Upper lobe of right lung (tissue), 1 donor: ENCODE data around the gene ROBO2. TPM values are rescaled to one million over a fixed set of nuclear protein-coding genes. Genes with fewer than 3 reads are reported as not detected.
"Not testable (repeated sequence)": the region's sequence is repeated elsewhere in the genome, so short reads cannot be mapped to it uniquely, and the experiment has no call there.

ENCODE experiments used
- ATAC-seq: fragments of 200-7000 bp; cut with Tn5 transposase; one replicate; pipeline ENCODE4 v1.9.1; 2020; ENCODE audit warnings: mild to moderate bottlenecking, moderate library complexity
- DNase-seq: peaks from one replicate; pipeline ENCODE4 v3.0.0-alpha.2; 2020
- H3K27ac ChIP-seq: fragments of 200-600 bp; one replicate; pipeline ENCODE4 v1.8.0; 2022
- H3K27me3 ChIP-seq: fragments of 200-600 bp; one replicate; pipeline ENCODE4 v1.8.0; 2022; ENCODE audit warnings: mild to moderate bottlenecking
- H3K36me3 ChIP-seq: fragments of 200-600 bp; one replicate; pipeline ENCODE4 v1.8.0; 2022
- H3K4me1 ChIP-seq: fragments of 200-600 bp; one replicate; pipeline ENCODE4 v1.8.0; 2022
- H3K4me3 ChIP-seq: fragments of 200-600 bp; one replicate; pipeline ENCODE4 v1.8.0; 2022; ENCODE audit warnings: mild to moderate bottlenecking
- H3K9me3 ChIP-seq: fragments of 200-600 bp; one replicate; pipeline ENCODE4 v1.8.0; 2022
- CTCF ChIP-seq: fragments of 200-600 bp; IDR thresholded peaks from one replicate; pipeline ENCODE4 v1.8.0; 2022; ENCODE audit warnings: antibody characterized with exemption
- intact Hi-C: fragments of 100-400 bp; cut with DNase I; formaldehyde crosslinking; loops from one replicate; pipeline ENCODE4 v1.11.0; 2022
- total RNA-seq: library from RNA; stranded (reverse); fragmentation: NEBNext Ultra II Directional; extraction: Animal tissue kit (Norgen Biotek cat#: 25700); gene quantifications from one replicate; pipeline ENCODE4 v1.2.1, GENCODE V29; 2021
- donor health status: DM: no; HTN: yes; CAD: no; lungs with severe emphysema.

ROBO2 gene
- total RNA-seq, 1 donor from 2014 or later, result 27.1 TPM

DNA sequence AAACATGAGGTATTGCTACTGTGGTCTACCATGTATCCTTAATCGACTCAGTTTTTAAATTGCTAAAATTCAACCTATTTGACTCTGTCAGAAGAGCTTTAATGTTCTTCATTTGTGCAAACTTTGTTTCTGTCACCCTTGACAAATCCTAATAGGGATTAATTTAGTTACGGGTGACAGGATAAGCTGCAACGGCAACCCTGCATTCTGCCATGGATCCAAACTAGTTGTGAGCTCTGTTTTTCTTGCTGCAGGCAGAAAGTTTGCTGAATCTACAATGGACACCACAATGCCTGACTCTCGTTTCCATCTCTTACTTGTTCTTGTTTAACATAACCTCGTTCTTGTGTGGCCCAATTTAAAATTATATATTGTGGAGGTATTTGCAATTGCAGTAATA lies 352.3 kb downstream of the ROBO2 start:
- no peaks in the 10 kb centered on the region for H3K4me1 ChIP-seq
- no peak for DNase-seq
- no peaks in the 10 kb centered on the region for H3K27me3 ChIP-seq
- intact Hi-C loops, result no loop called here
- no peak for ATAC-seq
- TF ChIP-seq CTCF, result no peak
- H3K4me3 ChIP-seq, result no peak overlapping the region
- H3K9me3 ChIP-seq, result no peaks in the 10 kb centered on the region
- H3K36me3 ChIP-seq, result no peaks in the 10 kb centered on the region
- no peak overlapping the region for H3K27ac ChIP-seq

GRCh38 chr3:77394046-77394445 lies 354.1 kb downstream of the ROBO2 start:
- TF ChIP-seq CTCF, result no peak
- intact Hi-C loops, result no loop called here
- Histone ChIP-seq H3K4me1 (no peaks in the 10 kb centered on the region), H3K27ac (no peak overlapping the region), H3K9me3 (no peaks in the 10 kb centered on the region), H3K36me3 (no peaks in the 10 kb centered on the region), H3K4me3 (no peak overlapping the region), H3K27me3 (no peaks in the 10 kb centered on the region)
- no peak for DNase-seq
- no peak for ATAC-seq

- Histone ChIP-seq H3K9me3 (no peaks in the 10 kb centered on the region), H3K4me1 (no peaks in the 10 kb centered on the region), H3K4me3 (no peak overlapping the region), H3K36me3 (no peaks in the 10 kb centered on the region), H3K27me3 (no peaks in the 10 kb centered on the region), H3K27ac (no peak overlapping the region)
- intact Hi-C loops, result no loop called here
- ATAC-seq, result no peak
- no peak for TF ChIP-seq CTCF
- DNase-seq, result no peak
Observed at GRCh38 chr3:77404871-77405270, 365.0 kb downstream of the ROBO2 start.

DNA sequence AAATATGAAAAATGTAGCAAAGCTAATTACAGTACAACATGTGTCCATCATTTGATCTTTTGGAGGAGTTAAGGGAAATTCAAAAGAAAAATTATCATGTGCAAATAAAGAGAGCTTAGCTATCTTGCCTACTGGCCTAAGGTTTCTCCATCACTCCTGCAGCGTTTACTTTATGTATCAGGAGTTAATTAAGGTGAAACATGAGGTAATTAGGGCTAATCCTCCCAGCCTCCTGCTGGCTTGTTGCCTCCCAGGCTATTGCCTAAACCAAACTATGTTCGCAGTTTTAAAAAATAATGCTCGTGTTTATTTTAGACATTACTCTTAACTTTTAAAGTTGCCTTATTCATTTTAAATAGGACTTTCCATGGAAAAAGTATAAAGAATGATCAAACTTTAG lies 367.5 kb downstream of the ROBO2 start:
- Histone ChIP-seq H3K27ac (no peak overlapping the region), H3K9me3 (no peaks in the 10 kb centered on the region), H3K4me3 (no peak overlapping the region), H3K27me3 (no peaks in the 10 kb centered on the region), H3K4me1 (no peaks in the 10 kb centered on the region), H3K36me3 (no peaks in the 10 kb centered on the region)
- ATAC-seq (no peak), DNase-seq (no peak)
- intact Hi-C loops, result no loop called here
- no peak for TF ChIP-seq CTCF

DNA sequence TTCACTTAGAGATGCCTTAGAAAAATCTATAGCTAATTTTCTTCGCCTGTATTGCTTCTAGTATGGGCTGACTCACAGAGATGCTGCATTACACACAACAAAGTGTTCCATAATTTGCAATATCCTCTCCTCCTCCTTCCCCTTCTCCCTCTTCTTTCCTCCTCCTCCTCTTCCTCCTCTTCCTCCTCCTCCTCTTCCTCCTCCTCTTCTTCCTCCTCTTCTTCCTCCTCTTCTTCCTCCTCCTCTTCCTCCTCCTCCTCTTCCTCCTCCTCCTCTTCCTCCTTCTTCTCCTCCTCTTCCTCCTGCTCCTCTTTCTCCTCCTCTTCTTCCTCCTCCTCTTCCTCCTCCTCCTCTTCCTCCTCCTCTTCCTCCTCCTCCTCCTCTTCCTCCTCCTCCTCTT lies 370.4 kb downstream of the ROBO2 start:
- H3K27me3 ChIP-seq, H3K4me3 ChIP-seq, H3K4me1 ChIP-seq, H3K9me3 ChIP-seq, H3K27ac ChIP-seq, ATAC-seq, H3K36me3 ChIP-seq, DNase-seq, intact Hi-C loops: not testable (repeated sequence)

DNA sequence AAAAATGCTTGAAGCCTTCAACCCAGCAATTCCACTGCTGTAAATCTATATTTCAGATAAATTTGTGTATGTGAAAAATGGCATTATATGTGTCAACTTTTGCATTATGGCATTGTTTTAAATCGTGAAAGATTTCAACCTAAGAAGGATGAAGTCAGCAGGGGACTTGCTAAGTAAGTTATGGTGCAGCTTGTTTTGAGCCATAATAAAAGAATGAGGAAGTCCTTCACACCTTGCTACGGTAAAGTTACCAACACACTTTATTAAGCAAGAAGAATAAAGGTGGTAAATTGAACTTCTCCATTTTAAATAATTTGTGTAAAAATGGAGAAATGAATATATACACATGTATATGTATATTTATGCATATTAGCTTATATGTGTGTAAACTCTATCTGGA lies 371.4 kb downstream of the ROBO2 start:
- H3K27me3 ChIP-seq, result no peaks in the 10 kb centered on the region
- H3K36me3 ChIP-seq, result no peaks in the 10 kb centered on the region
- H3K4me1 ChIP-seq, result no peaks in the 10 kb centered on the region
- ATAC-seq (no peak), DNase-seq (no peak)
- H3K4me3 ChIP-seq, result no peak overlapping the region
- TF ChIP-seq CTCF, result no peak
- H3K9me3 ChIP-seq, result no peaks in the 10 kb centered on the region
- no peak overlapping the region for H3K27ac ChIP-seq
- intact Hi-C loops, result no loop called here
